Mesodermal cell (in vitro differentiated cells): Measurements from ENCODE around the gene OR9A2. TPM values are rescaled to one million over a fixed set of nuclear protein-coding genes. Genes with fewer than 3 reads are reported as not detected.

Experiments used
- H3K27ac ChIP-seq: 2 replicates; pipeline ENCODE4 v1.7.0; 2013; ENCODE audit warnings: mild to moderate bottlenecking, low read depth, low read length, moderate library complexity; ENCODE audit not compliant: severe bottlenecking
- H3K36me3 ChIP-seq: 2 replicates; pipeline ENCODE4 v1.7.1; 2013; ENCODE audit warnings: mild to moderate bottlenecking, low read length, moderate library complexity; ENCODE audit not compliant: control insufficient read depth, insufficient read depth
- H3K4me1 ChIP-seq: one replicate; pipeline ENCODE4 v1.7.1; 2013; ENCODE audit warnings: mild to moderate bottlenecking, low read length; ENCODE audit not compliant: insufficient read depth, control insufficient read depth, poor library complexity, severe bottlenecking
- H3K4me3 ChIP-seq: 2 replicates; pipeline ENCODE4 v1.7.0; 2013; ENCODE audit warnings: low read length, control low read depth, mild to moderate bottlenecking; ENCODE audit not compliant: insufficient read depth, poor library complexity, severe bottlenecking; ENCODE audit errors: extremely low read depth
- H3K9me3 ChIP-seq: 2 replicates; pipeline ENCODE4 v1.7.1; 2013; ENCODE audit warnings: mild to moderate bottlenecking, low read length, moderate library complexity; ENCODE audit not compliant: control insufficient read depth
- WGBS, 2 experiments: methylation state at CpG; one replicate each; pipeline ENCODE4 v1.1.5; 2013; ENCODE audit warnings: missing lambda C conversion rate in 2 of 2; ENCODE audit not compliant: insufficient coverage in 2 of 2; 5-methylcytosine and 5-hydroxymethylcytosine counted together
- polyA plus RNA-seq, 2 experiments: library from polyadenylated mRNA; stranded (reverse); fragments of 50-300 nt; gene quantifications; one replicate each; pipeline ENCODE4 v1.2.3, GENCODE V29; 2013

The OR9A2 gene, protein sequence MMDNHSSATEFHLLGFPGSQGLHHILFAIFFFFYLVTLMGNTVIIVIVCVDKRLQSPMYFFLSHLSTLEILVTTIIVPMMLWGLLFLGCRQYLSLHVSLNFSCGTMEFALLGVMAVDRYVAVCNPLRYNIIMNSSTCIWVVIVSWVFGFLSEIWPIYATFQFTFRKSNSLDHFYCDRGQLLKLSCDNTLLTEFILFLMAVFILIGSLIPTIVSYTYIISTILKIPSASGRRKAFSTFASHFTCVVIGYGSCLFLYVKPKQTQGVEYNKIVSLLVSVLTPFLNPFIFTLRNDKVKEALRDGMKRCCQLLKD
- not detected for polyA plus RNA-seq (2013, experiment 1 of 2)
- polyA plus RNA-seq (2013, experiment 2 of 2), result not detected

GRCh38 chr7:143027032-143027431, at the start of gene OR9A2:
TSS of gene OR9A2 (minus strand) at chr7:143027132. CDS start at chr7:143027132, 0 bp downstream.
- H3K4me1 ChIP-seq, result no peaks in the 10 kb centered on the region
- no peak within 1 kb of the TSS for H3K27ac ChIP-seq
- 100% methylated on average over 1 of the region's 1 CpG; no CpG with 5 or more reads in 1 of the 2 experiments for WGBS, 2 experiments
- H3K9me3 ChIP-seq, result no peaks in the 10 kb centered on the region
- no peaks in the 10 kb centered on the region for H3K36me3 ChIP-seq
- H3K4me3 ChIP-seq, result no peak within 1 kb of the TSS

DNA sequence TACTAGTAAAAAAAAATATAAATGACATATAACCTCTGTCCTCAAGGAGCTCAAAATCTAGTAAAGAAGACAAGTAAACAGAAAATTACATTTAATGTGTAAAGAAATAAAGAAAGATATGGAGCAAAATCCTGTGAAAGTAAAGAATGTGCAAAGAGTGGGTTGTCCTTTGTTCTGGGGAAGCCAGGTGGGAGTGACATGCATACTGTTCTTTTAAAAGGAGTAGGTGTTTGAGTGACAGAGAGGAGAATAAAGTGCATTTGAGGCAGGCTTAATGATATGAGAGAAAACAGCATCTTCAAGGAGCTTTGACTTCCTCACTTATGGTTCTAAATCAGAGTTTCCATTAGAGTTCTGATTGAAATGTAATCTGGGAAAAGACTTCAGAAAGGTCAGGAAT, 47.2 kb upstream of the OR9A2 start:
- Histone ChIP-seq H3K36me3 (no peaks in the 10 kb centered on the region), H3K9me3 (no peaks in the 10 kb centered on the region), H3K4me1 (no peaks in the 10 kb centered on the region), H3K4me3 (no peak overlapping the region), H3K27ac (no peak overlapping the region)

DNA sequence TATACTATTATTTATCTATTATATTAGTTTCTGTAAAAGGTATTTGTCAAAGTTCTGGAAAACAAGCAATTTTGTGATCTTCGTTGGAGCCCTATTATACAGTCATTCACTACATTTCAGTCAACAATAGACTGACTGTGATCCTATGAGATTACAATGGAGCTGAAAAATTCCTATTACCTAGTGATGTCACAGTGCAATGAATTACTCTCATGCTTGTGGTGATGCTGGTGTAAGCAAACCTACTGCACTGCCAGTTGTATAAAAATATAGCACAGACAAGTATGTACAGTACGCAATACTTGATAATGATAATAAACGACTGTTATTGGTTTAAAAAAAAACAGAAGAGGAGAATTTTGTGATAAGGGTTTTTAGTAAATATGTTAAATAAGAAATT, 46.6 kb upstream of the OR9A2 start:
- Histone ChIP-seq H3K4me3 (no peak overlapping the region), H3K9me3 (no peaks in the 10 kb centered on the region)
- WGBS, 2 experiments, result 83% methylated on average over 1 of the region's 3 CpGs; no CpG with 5 or more reads in 1 of the 2 experiments

DNA sequence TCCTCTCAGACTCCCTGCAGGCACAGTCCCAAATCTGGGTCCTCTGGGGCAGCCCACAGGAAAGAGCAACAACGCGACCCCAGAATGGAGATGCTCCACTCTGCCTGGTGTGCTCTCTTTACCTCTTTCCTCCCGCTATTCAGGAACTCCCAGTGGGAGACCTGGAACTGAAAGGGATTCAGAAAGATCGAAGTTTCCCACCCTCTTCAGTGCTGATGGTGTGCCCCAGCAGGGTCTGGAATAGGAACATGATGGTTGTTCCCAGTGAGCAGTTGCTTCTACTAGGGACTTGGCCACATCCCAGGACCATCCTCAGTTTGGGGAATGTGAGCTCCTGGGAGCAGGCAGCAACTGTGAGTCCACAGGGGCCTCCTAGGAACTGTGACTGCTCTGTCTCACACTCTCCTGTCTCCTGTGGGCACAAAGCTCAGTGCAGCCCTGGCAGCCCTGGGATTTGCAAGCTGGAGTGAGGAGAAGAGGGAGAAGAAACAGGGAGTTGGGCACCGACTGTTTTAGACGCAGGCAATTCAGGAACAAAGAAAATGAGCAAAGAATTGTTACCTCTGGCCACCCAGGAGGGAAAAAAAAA, 43.1 kb upstream of the OR9A2 start:
- H3K9me3 ChIP-seq, result no peaks in the 10 kb centered on the region
- H3K4me1 ChIP-seq, result no peaks in the 10 kb centered on the region
- WGBS, 2 experiments, result 51 to 62% methylated on average over 5 to 6 of the region's 6 CpGs
- no peak overlapping the region for H3K27ac ChIP-seq
- no peaks in the 10 kb centered on the region for H3K36me3 ChIP-seq
- no peak overlapping the region for H3K4me3 ChIP-seq

More for the DNA sequence above, 46.6 kb upstream of the OR9A2 start:
- Histone ChIP-seq H3K4me1 (no peaks in the 10 kb centered on the region), H3K27ac (no peak overlapping the region), H3K36me3 (no peaks in the 10 kb centered on the region)

- Histone ChIP-seq H3K4me3 (no peak overlapping the region), H3K9me3 (no peaks in the 10 kb centered on the region), H3K27ac (no peak overlapping the region), H3K4me1 (no peaks in the 10 kb centered on the region), H3K36me3 (no peaks in the 10 kb centered on the region)
- WGBS, 2 experiments, result 75 to 94% methylated on average over 2 of the region's 2 CpGs
Measured at GRCh38 chr7:143068446-143068845, 41.5 kb upstream of the OR9A2 start.

DNA sequence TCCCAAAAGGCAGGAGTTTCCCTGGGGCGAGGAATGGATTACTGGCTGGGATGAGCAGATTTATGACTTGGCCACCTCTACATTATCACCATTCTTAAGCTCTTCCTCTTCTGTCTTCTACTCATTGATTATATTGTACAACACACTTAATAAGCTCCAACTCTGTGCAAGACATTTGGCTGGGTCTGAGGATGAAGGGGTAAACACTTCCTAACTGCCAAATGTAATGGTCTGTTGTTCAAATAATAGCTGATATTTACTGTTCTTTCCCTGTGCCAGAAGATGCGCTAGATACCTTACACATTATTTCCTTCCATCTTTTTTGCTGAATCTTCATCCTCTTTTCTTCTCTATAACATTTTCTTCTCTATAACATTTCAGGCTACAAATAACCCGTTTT, 36.8 kb upstream of the OR9A2 start:
- H3K4me1 ChIP-seq, result peaks cover 4% of the 10 kb centered on the region
- WGBS, 2 experiments, result 74 to 87% methylated on average over 2 to 3 of the region's 3 CpGs
- no peak overlapping the region for H3K4me3 ChIP-seq
- H3K9me3 ChIP-seq, result no peaks in the 10 kb centered on the region
- H3K36me3 ChIP-seq, result no peaks in the 10 kb centered on the region
- no peak overlapping the region for H3K27ac ChIP-seq

DNA sequence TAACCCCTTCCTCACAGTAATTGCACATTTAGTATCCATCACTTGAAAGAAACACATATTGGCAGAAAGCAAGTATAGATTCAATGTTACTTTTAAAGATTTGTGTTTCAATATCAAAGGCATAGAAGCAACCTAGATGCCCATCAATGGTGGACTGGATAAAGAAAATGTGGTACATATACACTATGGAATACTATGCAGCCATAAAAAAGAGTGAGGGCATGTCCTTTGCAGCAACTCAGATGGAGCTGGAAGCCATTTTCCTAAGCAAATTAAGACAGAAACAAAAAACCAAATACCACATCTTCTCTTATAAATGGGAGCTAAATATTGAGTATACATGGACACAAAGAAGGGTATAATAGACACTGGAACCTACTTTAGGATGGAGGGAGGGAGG, 28.8 kb upstream of the OR9A2 start:
- Histone ChIP-seq H3K36me3 (no peaks in the 10 kb centered on the region), H3K4me3 (no peak overlapping the region), H3K4me1 (no peaks in the 10 kb centered on the region), H3K27ac (no peak overlapping the region), H3K9me3 (no peaks in the 10 kb centered on the region)

GRCh38 chr7:143054621-143055020, 27.7 kb upstream of the OR9A2 start:
- H3K4me1 ChIP-seq, result no peaks in the 10 kb centered on the region
- no peaks in the 10 kb centered on the region for H3K36me3 ChIP-seq
- H3K9me3 ChIP-seq, result no peaks in the 10 kb centered on the region
- 86% methylated on average over 1 of the region's 3 CpGs; no CpG with 5 or more reads in 1 of the 2 experiments for WGBS, 2 experiments
- no peak overlapping the region for H3K4me3 ChIP-seq
- no peak overlapping the region for H3K27ac ChIP-seq

GRCh38 chr7:143052041-143052440, 25.1 kb upstream of the OR9A2 start, which contains the start of gene OR6V1:
TSS of gene OR6V1 (plus strand) at chr7:143052341. CDS start at chr7:143052341, 0 bp downstream.
- Histone ChIP-seq H3K4me1 (no peaks in the 10 kb centered on the region), H3K36me3 (no peaks in the 10 kb centered on the region), H3K9me3 (no peaks in the 10 kb centered on the region), H3K4me3 (no peak within 1 kb of the TSS), H3K27ac (no peak within 1 kb of the TSS)
- WGBS, 2 experiments, result 86 to 90% methylated on average over 4 of the region's 4 CpGs

DNA sequence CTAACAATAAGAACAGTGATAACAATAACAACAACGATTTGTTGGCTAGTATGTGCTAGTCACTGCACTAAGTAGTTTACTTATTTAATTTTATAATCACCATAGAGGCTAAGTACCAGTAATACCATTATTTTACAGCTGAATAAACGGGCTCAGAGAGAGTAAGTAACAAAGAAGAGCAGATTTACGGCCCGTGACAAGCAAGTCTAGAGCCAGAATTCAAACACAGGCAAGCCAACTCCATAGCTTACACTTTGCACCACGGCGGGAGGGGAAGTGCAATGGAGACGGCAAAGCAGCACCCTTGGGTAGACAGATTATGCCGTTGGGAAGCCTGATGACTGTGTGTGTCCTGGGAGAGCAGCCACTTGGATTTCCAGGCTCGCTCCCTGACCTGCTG, 24.0 kb upstream of the OR9A2 start:
- Histone ChIP-seq H3K27ac (no peak overlapping the region), H3K9me3 (no peaks in the 10 kb centered on the region)
- WGBS, 2 experiments, result 77 to 81% methylated on average over 6 of the region's 9 CpGs

DNA sequence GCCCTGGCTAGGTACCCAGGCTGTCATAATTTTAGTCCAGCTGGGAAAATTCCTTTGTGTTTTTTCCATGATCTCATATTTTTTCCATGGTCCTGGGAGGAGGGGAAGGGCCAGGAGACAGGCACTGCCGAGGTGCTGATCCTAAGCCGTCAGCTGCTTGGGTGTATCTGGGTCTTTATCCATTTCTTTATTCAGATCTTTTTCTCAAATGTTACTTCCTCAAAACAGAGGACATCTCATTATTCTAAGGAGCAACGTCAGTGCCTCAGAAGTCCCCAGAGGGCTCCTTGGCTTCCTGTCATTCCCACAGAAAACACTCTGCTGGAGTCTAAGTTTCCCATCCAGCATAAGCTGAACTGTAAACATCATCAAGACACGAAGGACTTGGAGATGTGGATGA, 22.4 kb upstream of the OR9A2 start:
- WGBS, 2 experiments, result 78% methylated on average over 1 to 2 of the region's 4 CpGs
- H3K36me3 ChIP-seq, result no peaks in the 10 kb centered on the region
- no peaks in the 10 kb centered on the region for H3K4me1 ChIP-seq
- H3K9me3 ChIP-seq, result no peaks in the 10 kb centered on the region
- H3K27ac ChIP-seq, result no peak overlapping the region
- no peak overlapping the region for H3K4me3 ChIP-seq

More for the DNA sequence above, 24.0 kb upstream of the OR9A2 start:
- Histone ChIP-seq H3K36me3 (no peaks in the 10 kb centered on the region), H3K4me1 (no peaks in the 10 kb centered on the region), H3K4me3 (no peak overlapping the region)
